Smooth muscle cell (in vitro differentiated cells): ENCODE data around the gene FAM184A. TPM values are rescaled to one million over a fixed set of nuclear protein-coding genes. Genes with fewer than 3 reads are reported as not detected.

Source experiments
- DNase-seq: peaks from one replicate; lab custom pipeline; 2025; ENCODE audit not compliant: unreplicated experiment; lab: John Stamatoyannopoulos, UW
- H2AFZ ChIP-seq: fragments of 200-600 bp; sonication (generic); 2 replicates; pipeline ENCODE4 v1.6.0; 2016; ENCODE audit warnings: antibody characterized with exemption, low read depth, mild to moderate bottlenecking
- H3F3A ChIP-seq: fragments of 200-600 bp; sonication (generic); 2 replicates; pipeline ENCODE4 v1.6.0; 2017; ENCODE audit warnings: antibody characterized with exemption, low read depth
- H3K27ac ChIP-seq: fragments of 200-600 bp; sonication (generic); 2 replicates; pipeline ENCODE4 v1.5.1; 2016; ENCODE audit warnings: low read depth, mild to moderate bottlenecking
- H3K27me3 ChIP-seq: fragments of 200-600 bp; sonication (generic); 2 replicates; pipeline ENCODE4 v1.6.1; 2016; ENCODE audit warnings: low read depth, mild to moderate bottlenecking
- H3K36me3 ChIP-seq: fragments of 200-600 bp; sonication (generic); 2 replicates; pipeline ENCODE4 v1.5.1; 2016; ENCODE audit warnings: low read depth
- H3K4me1 ChIP-seq: fragments of 200-600 bp; sonication (generic); 2 replicates; pipeline ENCODE4 v1.5.1; 2016; ENCODE audit warnings: low read depth
- H3K4me2 ChIP-seq: fragments of 200-600 bp; sonication (generic); 2 replicates; pipeline ENCODE4 v1.6.0; 2016; ENCODE audit warnings: mild to moderate bottlenecking
- H3K4me3 ChIP-seq: fragments of 200-600 bp; sonication (generic); 2 replicates; pipeline ENCODE4 v1.5.1; 2016; ENCODE audit warnings: mild to moderate bottlenecking
- H3K79me2 ChIP-seq: fragments of 200-600 bp; sonication (generic); 2 replicates; pipeline ENCODE4 v1.6.0; 2016; ENCODE audit warnings: low read depth, mild to moderate bottlenecking
- H3K9ac ChIP-seq: fragments of 200-600 bp; sonication (generic); 2 replicates; pipeline ENCODE4 v1.6.0; 2016; ENCODE audit warnings: low read depth
- H3K9me3 ChIP-seq: fragments of 200-600 bp; sonication (generic); replicated peaks from 2 replicates; pipeline ENCODE4 v1.5.1; 2016; ENCODE audit warnings: low read depth
- H4K20me1 ChIP-seq: fragments of 200-600 bp; sonication (generic); 2 replicates; pipeline ENCODE4 v1.6.0; 2016; ENCODE audit warnings: low read depth
- WGBS: methylation state at CpG from one replicate; pipeline ENCODE4 v1.1.7; 2016; ENCODE audit warnings: low lambda C conversion rate; 5-methylcytosine and 5-hydroxymethylcytosine counted together
- polyA plus RNA-seq: library from polyadenylated mRNA; unstranded; fragments of >200 nt; fragmentation: Nextera tagmentation; extraction: Ambion mirVana; gene quantifications from 2 replicates; pipeline ENCODE4 v1.2.1, GENCODE V29; 2016
- total RNA-seq: library from RNA; depleted of rRNA; stranded (reverse); fragments of >200 nt; gene quantifications from 2 replicates; pipeline ENCODE4 v1.2.3, GENCODE V29; 2014
- TF ChIP-seq, protein P1 (sequence below): fragments of 200-600 bp; sonication (generic); IDR thresholded peaks from 2 replicates; pipeline ENCODE4 v1.5.1; 2017; ENCODE audit warnings: borderline replicate concordance, mild to moderate bottlenecking, antibody characterized with exemption; ENCODE audit not compliant: insufficient read depth, poor library complexity, severe bottlenecking

The FAM184A gene
- total and polyA plus RNA-seq, 2 experiments from 2014 or later: 0.23 to 0.31 TPM

GRCh38 chr6:118923035-118923434, 155.4 kb downstream of the FAM184A start:
- WGBS: 91% methylated on average over 3 of the region's 3 CpGs
- Histone ChIP-seq H2AFZ (no peak overlapping the region), H4K20me1 (no peaks in the 10 kb centered on the region), H3F3A (no peaks in the 10 kb centered on the region), H3K9me3 (no peaks in the 10 kb centered on the region), H3K79me2 (no peaks in the 10 kb centered on the region), H3K27ac (no peak overlapping the region), H3K9ac (no peak overlapping the region), H3K4me1 (no peaks in the 10 kb centered on the region), H3K27me3 (no peaks in the 10 kb centered on the region), H3K4me3 (no peak overlapping the region), H3K36me3 (peaks cover 27% of the 10 kb centered on the region), H3K4me2 (no peak overlapping the region)
- DNase-seq: no peak
- TF ChIP-seq, protein P1, sequence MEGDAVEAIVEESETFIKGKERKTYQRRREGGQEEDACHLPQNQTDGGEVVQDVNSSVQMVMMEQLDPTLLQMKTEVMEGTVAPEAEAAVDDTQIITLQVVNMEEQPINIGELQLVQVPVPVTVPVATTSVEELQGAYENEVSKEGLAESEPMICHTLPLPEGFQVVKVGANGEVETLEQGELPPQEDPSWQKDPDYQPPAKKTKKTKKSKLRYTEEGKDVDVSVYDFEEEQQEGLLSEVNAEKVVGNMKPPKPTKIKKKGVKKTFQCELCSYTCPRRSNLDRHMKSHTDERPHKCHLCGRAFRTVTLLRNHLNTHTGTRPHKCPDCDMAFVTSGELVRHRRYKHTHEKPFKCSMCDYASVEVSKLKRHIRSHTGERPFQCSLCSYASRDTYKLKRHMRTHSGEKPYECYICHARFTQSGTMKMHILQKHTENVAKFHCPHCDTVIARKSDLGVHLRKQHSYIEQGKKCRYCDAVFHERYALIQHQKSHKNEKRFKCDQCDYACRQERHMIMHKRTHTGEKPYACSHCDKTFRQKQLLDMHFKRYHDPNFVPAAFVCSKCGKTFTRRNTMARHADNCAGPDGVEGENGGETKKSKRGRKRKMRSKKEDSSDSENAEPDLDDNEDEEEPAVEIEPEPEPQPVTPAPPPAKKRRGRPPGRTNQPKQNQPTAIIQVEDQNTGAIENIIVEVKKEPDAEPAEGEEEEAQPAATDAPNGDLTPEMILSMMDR: no peak

GRCh38 chr6:118921084-118921483, 157.4 kb downstream of the FAM184A start:
- Histone ChIP-seq H2AFZ (no peak overlapping the region), H3K9ac (no peak overlapping the region), H3K79me2 (no peaks in the 10 kb centered on the region), H3F3A (no peaks in the 10 kb centered on the region), H3K36me3 (peaks cover 31% of the 10 kb centered on the region), H3K9me3 (no peaks in the 10 kb centered on the region), H3K4me3 (no peak overlapping the region), H3K27ac (no peak overlapping the region), H4K20me1 (no peaks in the 10 kb centered on the region), H3K4me2 (no peak overlapping the region), H3K27me3 (no peaks in the 10 kb centered on the region), H3K4me1 (no peaks in the 10 kb centered on the region)
- WGBS: 100% methylated on average over 1 of the region's 1 CpG
- no peak for DNase-seq
- TF ChIP-seq, protein P1: no peak

DNA sequence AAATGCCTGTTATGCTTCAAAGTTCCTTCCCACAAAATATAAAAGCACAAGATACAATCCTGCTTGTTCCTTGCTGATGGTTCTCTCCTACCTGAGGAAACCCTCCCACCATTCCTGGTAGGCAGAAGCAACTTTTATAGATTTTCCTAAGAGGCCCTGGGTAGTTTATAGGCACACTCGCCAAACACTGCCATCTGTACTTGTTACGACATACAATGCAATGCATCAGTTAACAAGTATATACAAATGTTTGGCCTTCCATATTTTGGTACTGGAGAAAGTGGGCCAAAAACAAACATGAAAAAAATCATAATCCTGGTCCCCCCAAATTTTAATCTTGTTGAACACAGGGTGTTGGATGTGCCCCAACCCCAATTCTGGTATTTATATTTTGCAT, 160.1 kb downstream of the FAM184A start:
- no peaks in the 10 kb centered on the region for H3K27me3 ChIP-seq
- TF ChIP-seq, protein P1: no peak
- no peak overlapping the region for H3K4me3 ChIP-seq
- no peak overlapping the region for H3K27ac ChIP-seq
- H3K9ac ChIP-seq: no peak overlapping the region
- no peaks in the 10 kb centered on the region for H3K4me1 ChIP-seq
- H2AFZ ChIP-seq: no peak overlapping the region
- H3K79me2 ChIP-seq: no peaks in the 10 kb centered on the region
- no peaks in the 10 kb centered on the region for H3K9me3 ChIP-seq
- H3K36me3 ChIP-seq: peaks cover 25% of the 10 kb centered on the region
- no peak for DNase-seq
- no peak overlapping the region for H3K4me2 ChIP-seq
- H3F3A ChIP-seq: no peaks in the 10 kb centered on the region
- WGBS: 70% methylated on average over 2 of the region's 2 CpGs
- H4K20me1 ChIP-seq: no peaks in the 10 kb centered on the region

- Histone ChIP-seq H3F3A (peaks cover under 1% of the 10 kb centered on the region), H3K9ac (no peak overlapping the region), H3K9me3 (no peaks in the 10 kb centered on the region), H3K27ac (no peak overlapping the region), H3K4me1 (no peaks in the 10 kb centered on the region), H3K4me2 (no peak overlapping the region), H3K79me2 (no peaks in the 10 kb centered on the region), H3K27me3 (no peaks in the 10 kb centered on the region), H3K4me3 (no peak overlapping the region), H2AFZ (no peak overlapping the region), H4K20me1 (no peaks in the 10 kb centered on the region), H3K36me3 (peaks cover 24% of the 10 kb centered on the region)
- TF ChIP-seq, protein P1: no peak
- 90% methylated on average over 5 of the region's 5 CpGs for WGBS
- no peak for DNase-seq
Measured at GRCh38 chr6:118917546-118918328, 160.7 kb downstream of the FAM184A start.
